Hepatocyte (in vitro differentiated cells): ENCODE data around the gene MAP3K21. TPM values are rescaled to one million over a fixed set of nuclear protein-coding genes. Genes with fewer than 3 reads are reported as not detected.

Experiments
- DNase-seq: peaks from one replicate; pipeline ENCODE4 v3.0.0-alpha.2; 2016; ENCODE audit warnings: low spot score
- H2AFZ ChIP-seq: fragments of 200-600 bp; sonication (generic); 2 replicates; pipeline ENCODE4 v1.6.0; 2016; ENCODE audit warnings: antibody characterized with exemption, mild to moderate bottlenecking
- H3K27ac ChIP-seq: fragments of 200-600 bp; sonication (generic); 2 replicates; pipeline ENCODE4 v1.5.1; 2016; ENCODE audit warnings: mild to moderate bottlenecking
- H3K27me3 ChIP-seq: fragments of 200-600 bp; sonication (generic); 2 replicates; pipeline ENCODE4 v1.6.1; 2016
- H3K36me3 ChIP-seq: fragments of 200-600 bp; sonication (generic); replicated peaks from 2 replicates; pipeline ENCODE4 v1.5.1; 2016; ENCODE audit warnings: low read depth; ENCODE audit not compliant: insufficient read depth
- H3K4me1 ChIP-seq: fragments of 200-600 bp; sonication (generic); 2 replicates; pipeline ENCODE4 v1.5.1; 2016; ENCODE audit warnings: mild to moderate bottlenecking, moderate library complexity; ENCODE audit not compliant: insufficient read depth
- H3K4me2 ChIP-seq: fragments of 200-600 bp; sonication (generic); 2 replicates; pipeline ENCODE4 v1.6.0; 2016
- H3K4me3 ChIP-seq: fragments of 200-600 bp; sonication (generic); 2 replicates; pipeline ENCODE4 v1.5.1; 2016; ENCODE audit warnings: mild to moderate bottlenecking
- H3K79me2 ChIP-seq: fragments of 200-600 bp; sonication (generic); 2 replicates; pipeline ENCODE4 v1.6.0; 2017; ENCODE audit warnings: mild to moderate bottlenecking
- H3K9me2 ChIP-seq: fragments of 200-600 bp; sonication (generic); replicated peaks from 2 replicates; pipeline ENCODE4 v1.6.0; 2017; ENCODE audit warnings: mild to moderate bottlenecking; ENCODE audit not compliant: insufficient read depth
- H3K9me3 ChIP-seq: fragments of 200-600 bp; sonication (generic); 2 replicates; pipeline ENCODE4 v1.5.1; 2016; ENCODE audit warnings: low read depth, mild to moderate bottlenecking
- H4K20me1 ChIP-seq: fragments of 200-600 bp; sonication (generic); 2 replicates; pipeline ENCODE4 v1.6.0; 2016; ENCODE audit warnings: mild to moderate bottlenecking; ENCODE audit not compliant: insufficient read depth, poor library complexity, severe bottlenecking
- CTCF ChIP-seq: fragments of 200-600 bp; sonication (generic); IDR thresholded peaks from 2 replicates; pipeline ENCODE4 v1.5.1; 2016; ENCODE audit warnings: antibody characterized with exemption, mild to moderate bottlenecking; ENCODE audit not compliant: poor library complexity
- EZH2 ChIP-seq: fragments of 200-600 bp; sonication (generic); IDR thresholded peaks from 2 replicates; pipeline ENCODE4 v1.6.1; 2016; ENCODE audit warnings: antibody characterized with exemption, mild to moderate bottlenecking, borderline replicate concordance
- EZH2phosphoT487 ChIP-seq: fragments of 200-600 bp; sonication (generic); IDR thresholded peaks from one replicate; pipeline ENCODE4 v1.6.1; 2018; ENCODE audit warnings: antibody characterized with exemption, mild to moderate bottlenecking, low read depth, moderate library complexity; ENCODE audit not compliant: unreplicated experiment, severe bottlenecking
- WGBS: methylation state at CpG from one replicate; pipeline ENCODE4 v1.1.6; 2016; ENCODE audit warnings: low lambda C conversion rate; ENCODE audit errors: missing lambda C conversion rate; 5-methylcytosine and 5-hydroxymethylcytosine counted together
- polyA plus RNA-seq: library from polyadenylated mRNA; unstranded; fragments of >200 nt; fragmentation: Nextera tagmentation; extraction: Ambion mirVana; gene quantifications from 2 replicates; pipeline ENCODE4 v1.2.1, GENCODE V29; 2016
- total RNA-seq: library from RNA; depleted of rRNA; stranded (reverse); fragments of >200 nt; gene quantifications from 2 replicates; pipeline ENCODE4 v1.2.3, GENCODE V29; 2014

MAP3K21 gene
- total and polyA plus RNA-seq, 2 experiments from 2014 or later = 2.5 to 6.9 TPM

DNA sequence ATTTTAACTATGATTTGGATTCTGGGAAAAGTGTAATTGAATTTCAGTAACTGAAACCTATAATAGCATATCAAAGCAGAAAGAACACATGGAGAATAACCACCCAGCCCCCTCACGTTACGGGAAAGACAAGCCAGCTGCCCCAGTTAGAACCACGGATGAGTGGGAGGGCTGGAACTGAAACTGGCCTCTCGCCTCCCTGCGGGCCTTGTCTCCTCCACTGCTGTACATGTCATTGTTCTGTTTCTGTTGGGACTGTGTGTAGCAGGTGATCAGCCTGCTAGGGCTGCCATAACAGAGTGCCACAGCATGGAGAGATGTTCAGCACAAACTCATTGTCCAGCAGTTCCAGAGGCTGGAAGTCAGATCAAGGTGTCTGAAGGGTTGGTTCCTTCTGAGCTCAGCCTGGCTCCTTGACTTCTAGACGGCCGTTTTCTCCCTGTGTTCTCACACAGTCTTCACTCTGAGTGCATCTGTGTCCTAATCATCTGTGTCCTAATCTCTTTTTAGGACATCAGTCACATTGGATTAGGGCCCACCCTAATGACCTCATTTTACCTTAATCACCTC is 52.4 kb downstream of the MAP3K21 start:
- H3K27ac ChIP-seq = no peak overlapping the region
- H3K27me3 ChIP-seq = no peaks in the 10 kb centered on the region
- H3K4me2 ChIP-seq = no peak overlapping the region
- no peak overlapping the region for H3K4me3 ChIP-seq
- no peak overlapping the region for H2AFZ ChIP-seq
- no peaks in the 10 kb centered on the region for H3K79me2 ChIP-seq
- H3K9me2 ChIP-seq = no peaks in the 10 kb centered on the region
- H3K4me1 ChIP-seq = no peaks in the 10 kb centered on the region
- H3K36me3 ChIP-seq = no peaks in the 10 kb centered on the region
- no peak for DNase-seq
- TF ChIP-seq EZH2phosphoT487 (no peak), CTCF (no peak), EZH2 (no peak)
- no peaks in the 10 kb centered on the region for H4K20me1 ChIP-seq
- H3K9me3 ChIP-seq = peaks cover 5% of the 10 kb centered on the region
- 86% methylated on average over 7 of the region's 7 CpGs for WGBS

GRCh38 chr1:233381806-233382205 is 54.3 kb downstream of the MAP3K21 start:
- H2AFZ ChIP-seq = no peak overlapping the region
- H3K4me2 ChIP-seq = no peak overlapping the region
- DNase-seq = no peak
- no peaks in the 10 kb centered on the region for H4K20me1 ChIP-seq
- no peaks in the 10 kb centered on the region for H3K79me2 ChIP-seq
- no peaks in the 10 kb centered on the region for H3K4me1 ChIP-seq
- H3K4me3 ChIP-seq = no peak overlapping the region
- WGBS = 85% methylated on average over 2 of the region's 2 CpGs
- no peak for TF ChIP-seq EZH2
- TF ChIP-seq EZH2phosphoT487 = no peak
- no peak for TF ChIP-seq CTCF
- no peaks in the 10 kb centered on the region for H3K9me2 ChIP-seq
- no peak overlapping the region for H3K27ac ChIP-seq
- no peaks in the 10 kb centered on the region for H3K36me3 ChIP-seq
- H3K9me3 ChIP-seq = peaks cover 5% of the 10 kb centered on the region
- H3K27me3 ChIP-seq = no peaks in the 10 kb centered on the region

DNA sequence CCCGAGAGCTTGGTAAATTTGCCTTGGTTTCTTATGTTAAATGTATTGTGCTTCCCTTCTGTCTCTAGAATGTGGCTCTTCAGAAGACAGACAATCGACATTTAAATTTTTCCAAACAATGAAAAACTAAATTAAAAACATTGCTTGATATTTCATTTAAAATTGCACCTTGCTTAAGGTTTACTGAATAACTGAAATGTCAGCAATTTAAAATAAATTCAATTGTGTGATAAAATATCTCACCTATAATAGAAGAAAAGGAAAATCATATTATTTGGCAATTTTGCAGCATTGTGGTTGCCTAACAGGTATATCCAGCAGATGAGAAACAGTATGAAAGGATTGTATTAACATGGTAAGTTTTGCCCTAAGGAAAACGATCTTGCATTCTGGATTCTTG is 56.5 kb downstream of the MAP3K21 start:
- no peak for DNase-seq
- Histone ChIP-seq H3K27me3 (no peaks in the 10 kb centered on the region), H3K4me2 (no peak overlapping the region), H3K27ac (no peak overlapping the region), H3K4me3 (no peak overlapping the region), H3K36me3 (no peaks in the 10 kb centered on the region), H3K79me2 (no peaks in the 10 kb centered on the region), H3K4me1 (no peaks in the 10 kb centered on the region), H3K9me2 (no peaks in the 10 kb centered on the region), H4K20me1 (no peaks in the 10 kb centered on the region), H3K9me3 (peaks cover 5% of the 10 kb centered on the region), H2AFZ (no peak overlapping the region)
- 93% methylated on average over 3 of the region's 3 CpGs for WGBS
- no peak for TF ChIP-seq EZH2phosphoT487
- TF ChIP-seq EZH2 = no peak
- no peak for TF ChIP-seq CTCF

- Histone ChIP-seq H2AFZ (no peak overlapping the region), H3K9me3 (peaks cover 5% of the 10 kb centered on the region), H3K27me3 (no peaks in the 10 kb centered on the region), H3K4me3 (no peak overlapping the region), H3K4me1 (peaks cover 4% of the 10 kb centered on the region), H3K79me2 (no peaks in the 10 kb centered on the region), H3K9me2 (no peaks in the 10 kb centered on the region), H3K36me3 (no peaks in the 10 kb centered on the region), H4K20me1 (no peaks in the 10 kb centered on the region), H3K27ac (no peak overlapping the region), H3K4me2 (no peak overlapping the region)
- no peak for TF ChIP-seq CTCF
- DNase-seq = no peak
- WGBS = 69% methylated on average over 2 of the region's 2 CpGs
Observed at GRCh38 chr1:233386336-233386735, 58.8 kb downstream of the MAP3K21 start.
